Measurements from ENCODE around the gene TMEM9.

The TMEM9 gene

GRCh38 chr1:201105688-201106087, 48.6 kb downstream of the TMEM9 start:
- DNase-seq (ENCODE audit: low read depth): no peak

- DNase-seq (ENCODE audit: low read depth): no peak
Measured at GRCh38 chr1:201104141-201104540, 50.1 kb downstream of the TMEM9 start.

- DNase-seq (ENCODE audit: low read depth): no peak
Measured at GRCh38 chr1:201103666-201104065, 50.6 kb downstream of the TMEM9 start.

- DNase-seq (ENCODE audit: low read depth): no peak
Measured at GRCh38 chr1:201100169-201100930, 53.9 kb downstream of the TMEM9 start.

- no peak for DNase-seq (ENCODE audit: low read depth)
Measured at GRCh38 chr1:201098992-201099677, 55.1 kb downstream of the TMEM9 start.

GRCh38 chr1:201096977-201097856, 57.1 kb downstream of the TMEM9 start:
- DNase-seq (ENCODE audit: low read depth): no peak

GRCh38 chr1:201096041-201096461, 58.2 kb downstream of the TMEM9 start:
- no peak for DNase-seq (ENCODE audit: low read depth)

- DNase-seq (ENCODE audit: low read depth): no peak
Measured at GRCh38 chr1:201095581-201095980, 58.7 kb downstream of the TMEM9 start.

- no peak for DNase-seq (ENCODE audit: low read depth)
Measured at GRCh38 chr1:201094832-201095231, 59.4 kb downstream of the TMEM9 start.

GRCh38 chr1:201093962-201094361, 60.3 kb downstream of the TMEM9 start:
- DNase-seq (ENCODE audit: low read depth): no peak

- no peak for DNase-seq (ENCODE audit: low read depth)
Measured at GRCh38 chr1:201093561-201093960, 60.7 kb downstream of the TMEM9 start.

GRCh38 chr1:201092738-201093137, 61.5 kb downstream of the TMEM9 start:
- DNase-seq (ENCODE audit: low read depth): no peak

- DNase-seq (ENCODE audit: low read depth): no peak
Measured at GRCh38 chr1:201091256-201091655, 63.0 kb downstream of the TMEM9 start.

- no peak for DNase-seq (ENCODE audit: low read depth)
Measured at GRCh38 chr1:201090541-201090940, 63.7 kb downstream of the TMEM9 start.

GRCh38 chr1:201089596-201089995, 64.7 kb downstream of the TMEM9 start:
- no peak for DNase-seq (ENCODE audit: low read depth)

- DNase-seq (ENCODE audit: low read depth): no peak
Measured at GRCh38 chr1:201088901-201089525, 65.3 kb downstream of the TMEM9 start.

- DNase-seq (ENCODE audit: low read depth): no peak
Measured at GRCh38 chr1:201088395-201088794, 65.9 kb downstream of the TMEM9 start.

- peak; percentile 26 for DNase-seq (ENCODE audit: low read depth)
Measured at GRCh38 chr1:201085902-201086735, 68.2 kb downstream of the TMEM9 start.

Data from stimulated activated CD8-positive, alpha-beta memory T cell treated with anti-CD3 and anti-CD28 coated beads, Interleukin-4, amount 100 ng/mL, for 24 hours (primary cell).